WTC11 (cell line): ENCODE results near the gene EIF3M. TPM values are rescaled to one million over a fixed set of nuclear protein-coding genes. Genes with fewer than 3 reads are reported as not detected.

Experiments
- ATAC-seq: fragments of 200-7000 bp; cut with Tn5 transposase; 2 replicates; pipeline ENCODE4 v1.10.0; 2021; ENCODE audit warnings: mild to moderate bottlenecking, moderate library complexity
- CTCF ChIA-PET: fragments of 300-600 bp; sonication (Branson Sonifier 250); formaldehyde crosslinking; loops from one replicate; lab custom pipeline; 2021; ENCODE audit warnings: antibody characterized with exemption; lab: Charles Lee
- POLR2A ChIA-PET: fragments of 350-600 bp; sonication (Branson Sonifier 250); formaldehyde crosslinking; loops from one replicate; lab custom pipeline; 2021; ENCODE audit warnings: antibody characterized with exemption; lab: Charles Lee
- DNase-seq: peaks from one replicate; pipeline ENCODE4 v3.0.0; 2021; ENCODE audit warnings: low spot score
- H3K27ac Mint-ChIP-seq: 2 replicates; pipeline ENCODE4 v1.8.0; 2021; ENCODE audit warnings: mixed read lengths
- H3K27me3 Mint-ChIP-seq: 2 replicates; pipeline ENCODE4 v1.8.0; 2021; ENCODE audit warnings: low read depth, mild to moderate bottlenecking, moderate library complexity, mixed read lengths
- H3K36me3 Mint-ChIP-seq: 2 replicates; pipeline ENCODE4 v1.8.0; 2021; ENCODE audit warnings: mixed read lengths
- H3K4me1 Mint-ChIP-seq: 2 replicates; pipeline ENCODE4 v1.8.0; 2022; ENCODE audit warnings: mixed read lengths
- H3K4me3 Mint-ChIP-seq: 2 replicates; pipeline ENCODE4 v1.8.0; 2021; ENCODE audit warnings: mild to moderate bottlenecking, moderate library complexity, mixed read lengths
- H3K9me3 Mint-ChIP-seq: 2 replicates; pipeline ENCODE4 v1.8.0; 2021; ENCODE audit warnings: mixed read lengths
- CREM ChIP-seq: sonication (generic); formaldehyde crosslinking; IDR thresholded peaks from 2 replicates; pipeline ENCODE4 v1.8.1; 2022; ENCODE audit warnings: mild to moderate bottlenecking, missing genetic modification reagents, moderate library complexity
- ELF4 ChIP-seq: sonication (generic); formaldehyde crosslinking; IDR thresholded peaks from 2 replicates; pipeline ENCODE4 v1.8.1; 2022; ENCODE audit warnings: low read depth, mild to moderate bottlenecking, moderate library complexity, missing genetic modification reagents
- EMX1 ChIP-seq: fragments of 250-450 bp; sonication (Bioruptor Pico); IDR thresholded peaks from 2 replicates; pipeline ENCODE4 v1.8.0; 2021; ENCODE audit warnings: mild to moderate bottlenecking
- IRF2 ChIP-seq: sonication (generic); formaldehyde crosslinking; IDR thresholded peaks from 2 replicates; pipeline ENCODE4 v1.8.0; 2022; ENCODE audit warnings: low read depth, missing genetic modification reagents, borderline replicate concordance
- JAZF1 ChIP-seq: fragments of 250-450 bp; sonication (Bioruptor Pico); IDR thresholded peaks from 2 replicates; pipeline ENCODE4 v1.9.0; 2021; ENCODE audit warnings: moderate library complexity, mild to moderate bottlenecking, inconsistent platforms
- MYBL2 ChIP-seq: sonication (generic); formaldehyde crosslinking; IDR thresholded peaks from 2 replicates; pipeline ENCODE4 v1.8.1; 2023; ENCODE audit warnings: mild to moderate bottlenecking, moderate library complexity, missing genetic modification reagents
- NR2C2 ChIP-seq: sonication (generic); formaldehyde crosslinking; IDR thresholded peaks from 2 replicates; pipeline ENCODE4 v1.8.0; 2022; ENCODE audit warnings: mild to moderate bottlenecking, missing genetic modification reagents
- SOX15 ChIP-seq: fragments of 250-450 bp; sonication (Bioruptor Pico); IDR thresholded peaks from 2 replicates; pipeline ENCODE4 v1.9.0; 2021; ENCODE audit warnings: mild to moderate bottlenecking
- SP1 ChIP-seq: sonication (generic); formaldehyde crosslinking; conservative IDR thresholded peaks from 2 replicates; pipeline ENCODE4 v1.8.1; 2022; ENCODE audit warnings: missing genetic modification reagents
- TP53 ChIP-seq: sonication (generic); formaldehyde crosslinking; IDR thresholded peaks from 2 replicates; pipeline ENCODE4 v1.8.1; 2023; ENCODE audit warnings: mild to moderate bottlenecking, missing genetic modification reagents
- ZNF317 ChIP-seq: sonication (generic); formaldehyde crosslinking; IDR thresholded peaks from 2 replicates; pipeline ENCODE4 v1.8.1; 2023; ENCODE audit warnings: low read depth, mild to moderate bottlenecking, moderate library complexity, missing genetic modification reagents, borderline replicate concordance
- ZNF416 ChIP-seq: fragments of 250-450 bp; sonication (Bioruptor Pico); IDR thresholded peaks from 2 replicates; pipeline ENCODE4 v1.9.0; 2021; ENCODE audit warnings: mild to moderate bottlenecking, inconsistent platforms
- ZNF512 ChIP-seq: sonication (generic); formaldehyde crosslinking; IDR thresholded peaks from 2 replicates; pipeline ENCODE4 v1.8.1; 2022; ENCODE audit warnings: missing genetic modification reagents, borderline replicate concordance
- ZSCAN18 ChIP-seq: fragments of 250-450 bp; sonication (Bioruptor Pico); IDR thresholded peaks from 2 replicates; pipeline ENCODE4 v2.1.2; 2022; ENCODE audit warnings: mild to moderate bottlenecking, moderate library complexity
- total RNA-seq: library from RNA; stranded (reverse); gene quantifications from 3 replicates; pipeline ENCODE4 v1.2.3, GENCODE V29; 2021

Gene EIF3M
- total RNA-seq, 1 experiment from 2014 or later, result 365 TPM

- POLR2A ChIA-PET, result no interaction called here
- H3K9me3 Mint-ChIP-seq, result no peaks in the 10 kb centered on the region
- TF ChIP-seq ZNF317 (CRISPR knock-in tag), result no peak
- TF ChIP-seq ZNF512 (CRISPR knock-in tag), result no peak
- TF ChIP-seq TP53 (CRISPR knock-in tag), result no peak
- no peak for TF ChIP-seq JAZF1 (CRISPR knock-in tag)
- TF ChIP-seq NR2C2, result no peak
- TF ChIP-seq ZNF416 (CRISPR knock-in tag), result no peak
- TF ChIP-seq SP1 (CRISPR knock-in tag), result no peak
- TF ChIP-seq MYBL2 (CRISPR knock-in tag), result no peak
- TF ChIP-seq SOX15, result no peak
- TF ChIP-seq IRF2 (CRISPR knock-in tag), result no peak
- TF ChIP-seq CREM, result no peak
- no peak for TF ChIP-seq EMX1 (CRISPR knock-in tag)
- TF ChIP-seq ELF4 (CRISPR knock-in tag), result no peak
- no peak for TF ChIP-seq ZSCAN18 (CRISPR knock-in tag)
- TF ChIP-seq, all 79 proteins: peak for 0
- DNase-seq, result no peak
- Mint-ChIP-seq H3K27ac (no peak overlapping the region), H3K4me3 (no peak overlapping the region), H3K27me3 (no peaks in the 10 kb centered on the region), H3K36me3 (no peaks in the 10 kb centered on the region), H3K4me1 (no peaks in the 10 kb centered on the region)
- no peak for ATAC-seq
- CTCF ChIA-PET, result no interaction called here
Observed at GRCh38 chr11:32643526-32643925, 59.9 kb downstream of the EIF3M start.

Other genes with a start within 250 kb of the EIF3M start
- 0.09 to 0.16 TPM in 2 of 3 replicates, not detected in the other for gene WT1, start 148.3 kb upstream of the EIF3M start, total RNA-seq
- gene CCDC73, start 210.8 kb downstream of the EIF3M start, total RNA-seq, result not detected in 3 replicates
- gene PRRG4, start 246.1 kb downstream of the EIF3M start, total RNA-seq, result 0.87 to 1.1 TPM (median 1.1 TPM) in 3 replicates